ENCODE measurements around the gene STX11. TPM values are rescaled to one million over a fixed set of nuclear protein-coding genes. Genes with fewer than 3 reads are reported as not detected.

The STX11 gene
- total and polyA plus RNA-seq, 2 of the 13 experiments (the other 11 are each of a cell fraction or from before 2014, with no cell fraction given) = 0.03 TPM; not detected in 1

DNA sequence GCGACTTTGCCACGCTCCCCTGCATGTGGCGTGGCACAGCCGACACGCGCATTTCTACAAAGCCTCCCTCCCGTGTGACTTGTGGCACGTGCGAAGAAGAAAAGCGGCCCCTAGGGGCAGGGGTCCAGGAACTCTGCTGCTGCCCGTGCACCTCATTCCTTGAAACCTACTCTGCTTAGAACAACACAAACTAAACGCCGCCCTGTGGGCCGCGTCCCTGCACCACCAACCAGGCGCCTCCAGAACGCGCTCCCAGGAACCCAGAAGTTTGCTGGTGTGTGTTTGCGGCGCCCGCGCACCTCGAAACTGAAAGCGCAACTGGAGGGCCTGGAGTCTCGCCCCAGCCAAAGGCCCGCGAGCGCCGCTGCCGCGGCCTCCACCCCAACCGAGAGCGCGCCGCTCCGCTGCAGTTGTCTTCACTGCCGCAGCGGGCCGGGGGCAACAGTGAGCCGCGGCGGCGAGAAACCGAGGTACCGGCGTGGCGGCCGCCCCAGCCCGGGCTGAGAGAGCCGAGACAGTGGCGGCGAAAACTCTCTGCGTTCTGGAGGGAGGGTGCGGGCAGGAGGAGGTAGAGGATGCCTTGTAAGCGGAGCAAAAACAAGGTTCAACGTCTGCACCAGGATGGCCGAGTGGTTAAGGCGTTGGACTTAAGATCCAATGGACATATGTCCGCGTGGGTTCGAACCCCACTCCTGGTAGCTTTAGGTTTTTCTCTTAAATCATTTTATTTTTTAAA, 65.8 kb downstream of the STX11 start (continued):
- no peak for TF ChIP-seq ZNF282 (IDR thresholded peaks at IDR 0.05; ENCODE audit: partially characterized antibody)
- peak; percentile 79 for TF ChIP-seq KLF12 (CRISPR knock-in tag; IDR thresholded peaks at IDR 0.05; ENCODE audit: borderline replicate concordance)
- TF ChIP-seq, protein P1, sequence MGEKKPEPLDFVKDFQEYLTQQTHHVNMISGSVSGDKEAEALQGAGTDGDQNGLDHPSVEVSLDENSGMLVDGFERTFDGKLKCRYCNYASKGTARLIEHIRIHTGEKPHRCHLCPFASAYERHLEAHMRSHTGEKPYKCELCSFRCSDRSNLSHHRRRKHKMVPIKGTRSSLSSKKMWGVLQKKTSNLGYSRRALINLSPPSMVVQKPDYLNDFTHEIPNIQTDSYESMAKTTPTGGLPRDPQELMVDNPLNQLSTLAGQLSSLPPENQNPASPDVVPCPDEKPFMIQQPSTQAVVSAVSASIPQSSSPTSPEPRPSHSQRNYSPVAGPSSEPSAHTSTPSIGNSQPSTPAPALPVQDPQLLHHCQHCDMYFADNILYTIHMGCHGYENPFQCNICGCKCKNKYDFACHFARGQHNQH (CRISPR knock-in tag; IDR thresholded peaks at IDR 0.05) = peak; percentile 97
- peak; percentile 76; the same call in 1 of the 2 replicates for TF ChIP-seq ZNF296 (CRISPR knock-in tag; conservative IDR thresholded peaks at IDR 0.05)
- peak; percentile 89 for TF ChIP-seq ZNF230 (CRISPR knock-in tag; IDR thresholded peaks at IDR 0.05)
- no peak for TF ChIP-seq NFE2L1 (CRISPR knock-in tag; IDR thresholded peaks at IDR 0.05; ENCODE audit: borderline replicate concordance)
- no peak; the same call in 1 of the 2 replicates for TF ChIP-seq ZNF567 (CRISPR knock-in tag; IDR thresholded peaks at IDR 0.05; ENCODE audit: borderline replicate concordance)
- peak in 1 of 2 experiments; percentile 97; a peak in 2 of 4 replicates for TF ChIP-seq KLF16 (CRISPR knock-in tag; IDR thresholded peaks at IDR 0.05)
- no peak; the same call in 1 of the 2 replicates for TF ChIP-seq WIZ (CRISPR knock-in tag; IDR thresholded peaks at IDR 0.05)
- TF ChIP-seq RXRB (CRISPR knock-in tag; IDR thresholded peaks at IDR 0.05; ENCODE audit: borderline replicate concordance) = peak; percentile 62; the same call in 1 of the 2 replicates
- no peak for TF ChIP-seq CAMTA2 (CRISPR knock-in tag; IDR thresholded peaks at IDR 0.05; ENCODE audit: borderline replicate concordance)
- TF ChIP-seq, protein P2, sequence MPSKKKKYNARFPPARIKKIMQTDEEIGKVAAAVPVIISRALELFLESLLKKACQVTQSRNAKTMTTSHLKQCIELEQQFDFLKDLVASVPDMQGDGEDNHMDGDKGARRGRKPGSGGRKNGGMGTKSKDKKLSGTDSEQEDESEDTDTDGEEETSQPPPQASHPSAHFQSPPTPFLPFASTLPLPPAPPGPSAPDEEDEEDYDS (CRISPR knock-in tag; IDR thresholded peaks at IDR 0.05) = peak; percentile 46
- peak; percentile 85 for TF ChIP-seq ZNF547 (CRISPR knock-in tag; IDR thresholded peaks at IDR 0.05)
- peak; percentile 91 for TF ChIP-seq ATF7-NPFF (CRISPR knock-in tag; IDR thresholded peaks at IDR 0.05; ENCODE audit: low read depth)
- TF ChIP-seq SIN3A (IDR thresholded peaks at IDR 0.05; ENCODE audit: borderline replicate concordance, low read depth, low read length) = no peak; the same call in 1 of the 2 replicates
- peak; percentile 80 for TF ChIP-seq ZNF430 (CRISPR knock-in tag; IDR thresholded peaks at IDR 0.05)
- no peak for TF ChIP-seq PCBP2 (optimal IDR thresholded peaks at IDR 0.05; ENCODE audit: low read depth, low read length, poor library complexity, severe bottlenecking)
- TF ChIP-seq ZFX (CRISPR knock-in tag; IDR thresholded peaks at IDR 0.05; ENCODE audit: low read depth) = peak; percentile 96
- TF ChIP-seq CHD4 (IDR thresholded peaks at IDR 0.05; ENCODE audit: borderline replicate concordance, low read length) = no peak
- TF ChIP-seq, protein P3, sequence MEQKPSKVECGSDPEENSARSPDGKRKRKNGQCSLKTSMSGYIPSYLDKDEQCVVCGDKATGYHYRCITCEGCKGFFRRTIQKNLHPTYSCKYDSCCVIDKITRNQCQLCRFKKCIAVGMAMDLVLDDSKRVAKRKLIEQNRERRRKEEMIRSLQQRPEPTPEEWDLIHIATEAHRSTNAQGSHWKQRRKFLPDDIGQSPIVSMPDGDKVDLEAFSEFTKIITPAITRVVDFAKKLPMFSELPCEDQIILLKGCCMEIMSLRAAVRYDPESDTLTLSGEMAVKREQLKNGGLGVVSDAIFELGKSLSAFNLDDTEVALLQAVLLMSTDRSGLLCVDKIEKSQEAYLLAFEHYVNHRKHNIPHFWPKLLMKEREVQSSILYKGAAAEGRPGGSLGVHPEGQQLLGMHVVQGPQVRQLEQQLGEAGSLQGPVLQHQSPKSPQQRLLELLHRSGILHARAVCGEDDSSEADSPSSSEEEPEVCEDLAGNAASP (CRISPR knock-in tag; IDR thresholded peaks at IDR 0.05; ENCODE audit: borderline replicate concordance) = peak; percentile 65
- TF ChIP-seq PITX1 (CRISPR knock-in tag; IDR thresholded peaks at IDR 0.05) = peak; percentile 78
- TF ChIP-seq, protein P4, sequence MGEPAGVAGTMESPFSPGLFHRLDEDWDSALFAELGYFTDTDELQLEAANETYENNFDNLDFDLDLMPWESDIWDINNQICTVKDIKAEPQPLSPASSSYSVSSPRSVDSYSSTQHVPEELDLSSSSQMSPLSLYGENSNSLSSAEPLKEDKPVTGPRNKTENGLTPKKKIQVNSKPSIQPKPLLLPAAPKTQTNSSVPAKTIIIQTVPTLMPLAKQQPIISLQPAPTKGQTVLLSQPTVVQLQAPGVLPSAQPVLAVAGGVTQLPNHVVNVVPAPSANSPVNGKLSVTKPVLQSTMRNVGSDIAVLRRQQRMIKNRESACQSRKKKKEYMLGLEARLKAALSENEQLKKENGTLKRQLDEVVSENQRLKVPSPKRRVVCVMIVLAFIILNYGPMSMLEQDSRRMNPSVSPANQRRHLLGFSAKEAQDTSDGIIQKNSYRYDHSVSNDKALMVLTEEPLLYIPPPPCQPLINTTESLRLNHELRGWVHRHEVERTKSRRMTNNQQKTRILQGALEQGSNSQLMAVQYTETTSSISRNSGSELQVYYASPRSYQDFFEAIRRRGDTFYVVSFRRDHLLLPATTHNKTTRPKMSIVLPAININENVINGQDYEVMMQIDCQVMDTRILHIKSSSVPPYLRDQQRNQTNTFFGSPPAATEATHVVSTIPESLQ (CRISPR knock-in tag; conservative IDR thresholded peaks at IDR 0.05) = no peak; the same call in 1 of the 2 replicates
- TF ChIP-seq SRY (CRISPR knock-in tag; IDR thresholded peaks at IDR 0.05) = no peak
- no peak for TF ChIP-seq ZNF878 (CRISPR knock-in tag; IDR thresholded peaks at IDR 0.05)
- peak; percentile 59; the same call in 1 of the 2 replicates for TF ChIP-seq ZNF546 (CRISPR knock-in tag; conservative IDR thresholded peaks at IDR 0.05)
- peak; percentile 35 for TF ChIP-seq PRPF4 (IDR thresholded peaks at IDR 0.05; ENCODE audit: low read depth, low read length, poor library complexity, severe bottlenecking)

All from HepG2 (cell line).